ENCODE measurements around the gene SMIM45.
A peak's percentile ranks its signal among the peaks of the same experiment; 100 is the strongest.

Gene SMIM45

DNA sequence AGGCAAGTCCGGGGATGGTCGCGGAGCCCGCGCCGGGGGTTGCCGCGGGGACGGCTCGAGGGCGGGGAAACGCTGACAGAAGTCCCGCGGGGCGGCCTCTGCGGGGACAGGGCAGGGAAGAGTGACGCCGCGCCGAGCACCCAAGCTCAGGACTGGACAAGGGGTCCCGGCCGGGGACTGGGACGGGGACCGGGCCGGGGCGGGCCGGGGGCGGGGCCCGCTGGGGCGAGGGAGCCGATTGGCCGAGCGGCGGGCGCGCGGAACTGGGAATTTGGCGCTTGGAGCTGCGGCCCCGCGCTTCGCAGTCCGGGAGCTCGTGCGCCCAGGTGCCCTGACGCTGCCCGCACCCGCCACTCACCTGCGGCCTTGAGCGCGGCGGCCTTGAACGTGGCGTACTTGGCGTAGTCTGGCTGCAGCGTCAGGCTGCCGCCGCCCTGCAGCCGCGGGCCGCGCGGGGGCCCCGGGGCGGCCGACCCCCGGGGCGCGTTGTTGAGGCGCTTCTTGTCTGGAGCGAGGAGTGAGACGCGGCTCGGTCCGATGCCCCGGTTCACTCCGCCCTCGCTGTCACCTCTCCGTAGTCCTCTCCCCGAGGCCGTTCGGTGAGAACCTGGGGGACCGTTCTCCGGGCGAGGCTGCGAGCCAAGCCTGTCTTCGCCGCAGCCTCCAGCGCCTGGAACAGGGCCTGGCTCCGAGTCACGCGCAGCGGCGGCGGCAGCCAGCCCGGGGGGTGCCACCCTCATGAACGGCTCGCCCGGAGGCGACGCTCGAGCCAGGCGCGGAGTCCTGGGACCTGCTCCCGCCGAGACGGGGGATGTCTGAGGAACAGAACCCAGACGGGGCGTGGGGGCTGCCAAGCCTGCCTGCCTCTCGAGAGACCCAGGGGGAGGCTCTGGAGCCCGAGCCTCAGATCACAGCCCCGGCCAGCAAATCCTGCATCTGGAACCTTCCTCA lies 41.6 kb upstream of the SMIM45 start (continued):
- TF ChIP-seq, protein P1, sequence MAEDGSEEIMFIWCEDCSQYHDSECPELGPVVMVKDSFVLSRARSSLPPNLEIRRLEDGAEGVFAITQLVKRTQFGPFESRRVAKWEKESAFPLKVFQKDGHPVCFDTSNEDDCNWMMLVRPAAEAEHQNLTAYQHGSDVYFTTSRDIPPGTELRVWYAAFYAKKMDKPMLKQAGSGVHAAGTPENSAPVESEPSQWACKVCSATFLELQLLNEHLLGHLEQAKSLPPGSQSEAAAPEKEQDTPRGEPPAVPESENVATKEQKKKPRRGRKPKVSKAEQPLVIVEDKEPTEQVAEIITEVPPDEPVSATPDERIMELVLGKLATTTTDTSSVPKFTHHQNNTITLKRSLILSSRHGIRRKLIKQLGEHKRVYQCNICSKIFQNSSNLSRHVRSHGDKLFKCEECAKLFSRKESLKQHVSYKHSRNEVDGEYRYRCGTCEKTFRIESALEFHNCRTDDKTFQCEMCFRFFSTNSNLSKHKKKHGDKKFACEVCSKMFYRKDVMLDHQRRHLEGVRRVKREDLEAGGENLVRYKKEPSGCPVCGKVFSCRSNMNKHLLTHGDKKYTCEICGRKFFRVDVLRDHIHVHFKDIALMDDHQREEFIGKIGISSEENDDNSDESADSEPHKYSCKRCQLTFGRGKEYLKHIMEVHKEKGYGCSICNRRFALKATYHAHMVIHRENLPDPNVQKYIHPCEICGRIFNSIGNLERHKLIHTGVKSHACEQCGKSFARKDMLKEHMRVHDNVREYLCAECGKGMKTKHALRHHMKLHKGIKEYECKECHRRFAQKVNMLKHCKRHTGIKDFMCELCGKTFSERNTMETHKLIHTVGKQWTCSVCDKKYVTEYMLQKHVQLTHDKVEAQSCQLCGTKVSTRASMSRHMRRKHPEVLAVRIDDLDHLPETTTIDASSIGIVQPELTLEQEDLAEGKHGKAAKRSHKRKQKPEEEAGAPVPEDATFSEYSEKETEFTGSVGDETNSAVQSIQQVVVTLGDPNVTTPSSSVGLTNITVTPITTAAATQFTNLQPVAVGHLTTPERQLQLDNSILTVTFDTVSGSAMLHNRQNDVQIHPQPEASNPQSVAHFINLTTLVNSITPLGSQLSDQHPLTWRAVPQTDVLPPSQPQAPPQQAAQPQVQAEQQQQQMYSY (CRISPR knock-in tag; IDR thresholded peaks at IDR 0.05), result 0 out of 2 replicates have a peak, but pooled peaks have one; percentile 12
- TF ChIP-seq, protein P2, sequence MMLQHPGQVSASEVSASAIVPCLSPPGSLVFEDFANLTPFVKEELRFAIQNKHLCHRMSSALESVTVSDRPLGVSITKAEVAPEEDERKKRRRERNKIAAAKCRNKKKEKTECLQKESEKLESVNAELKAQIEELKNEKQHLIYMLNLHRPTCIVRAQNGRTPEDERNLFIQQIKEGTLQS (CRISPR knock-in tag; conservative IDR thresholded peaks at IDR 0.05), result no peak
- TF ChIP-seq, protein P3, sequence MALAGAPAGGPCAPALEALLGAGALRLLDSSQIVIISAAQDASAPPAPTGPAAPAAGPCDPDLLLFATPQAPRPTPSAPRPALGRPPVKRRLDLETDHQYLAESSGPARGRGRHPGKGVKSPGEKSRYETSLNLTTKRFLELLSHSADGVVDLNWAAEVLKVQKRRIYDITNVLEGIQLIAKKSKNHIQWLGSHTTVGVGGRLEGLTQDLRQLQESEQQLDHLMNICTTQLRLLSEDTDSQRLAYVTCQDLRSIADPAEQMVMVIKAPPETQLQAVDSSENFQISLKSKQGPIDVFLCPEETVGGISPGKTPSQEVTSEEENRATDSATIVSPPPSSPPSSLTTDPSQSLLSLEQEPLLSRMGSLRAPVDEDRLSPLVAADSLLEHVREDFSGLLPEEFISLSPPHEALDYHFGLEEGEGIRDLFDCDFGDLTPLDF (CRISPR knock-in tag; IDR thresholded peaks at IDR 0.05), result 0 out of 2 replicates have a peak, but pooled peaks have one; percentile 53
- no peak for TF ChIP-seq CREB1 (CRISPR knock-in tag; IDR thresholded peaks at IDR 0.05)
- no peak for TF ChIP-seq ZNF121 (CRISPR knock-in tag; IDR thresholded peaks at IDR 0.05)
- TF ChIP-seq, protein P4, sequence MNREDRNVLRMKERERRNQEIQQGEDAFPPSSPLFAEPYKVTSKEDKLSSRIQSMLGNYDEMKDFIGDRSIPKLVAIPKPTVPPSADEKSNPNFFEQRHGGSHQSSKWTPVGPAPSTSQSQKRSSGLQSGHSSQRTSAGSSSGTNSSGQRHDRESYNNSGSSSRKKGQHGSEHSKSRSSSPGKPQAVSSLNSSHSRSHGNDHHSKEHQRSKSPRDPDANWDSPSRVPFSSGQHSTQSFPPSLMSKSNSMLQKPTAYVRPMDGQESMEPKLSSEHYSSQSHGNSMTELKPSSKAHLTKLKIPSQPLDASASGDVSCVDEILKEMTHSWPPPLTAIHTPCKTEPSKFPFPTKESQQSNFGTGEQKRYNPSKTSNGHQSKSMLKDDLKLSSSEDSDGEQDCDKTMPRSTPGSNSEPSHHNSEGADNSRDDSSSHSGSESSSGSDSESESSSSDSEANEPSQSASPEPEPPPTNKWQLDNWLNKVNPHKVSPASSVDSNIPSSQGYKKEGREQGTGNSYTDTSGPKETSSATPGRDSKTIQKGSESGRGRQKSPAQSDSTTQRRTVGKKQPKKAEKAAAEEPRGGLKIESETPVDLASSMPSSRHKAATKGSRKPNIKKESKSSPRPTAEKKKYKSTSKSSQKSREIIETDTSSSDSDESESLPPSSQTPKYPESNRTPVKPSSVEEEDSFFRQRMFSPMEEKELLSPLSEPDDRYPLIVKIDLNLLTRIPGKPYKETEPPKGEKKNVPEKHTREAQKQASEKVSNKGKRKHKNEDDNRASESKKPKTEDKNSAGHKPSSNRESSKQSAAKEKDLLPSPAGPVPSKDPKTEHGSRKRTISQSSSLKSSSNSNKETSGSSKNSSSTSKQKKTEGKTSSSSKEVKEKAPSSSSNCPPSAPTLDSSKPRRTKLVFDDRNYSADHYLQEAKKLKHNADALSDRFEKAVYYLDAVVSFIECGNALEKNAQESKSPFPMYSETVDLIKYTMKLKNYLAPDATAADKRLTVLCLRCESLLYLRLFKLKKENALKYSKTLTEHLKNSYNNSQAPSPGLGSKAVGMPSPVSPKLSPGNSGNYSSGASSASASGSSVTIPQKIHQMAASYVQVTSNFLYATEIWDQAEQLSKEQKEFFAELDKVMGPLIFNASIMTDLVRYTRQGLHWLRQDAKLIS (CRISPR knock-in tag; IDR thresholded peaks at IDR 0.05; ENCODE audit: borderline replicate concordance), result no peak
- no peak for TF ChIP-seq NR1H2 (CRISPR knock-in tag; IDR thresholded peaks at IDR 0.05)
- TF ChIP-seq RELA (CRISPR knock-in tag; IDR thresholded peaks at IDR 0.05; ENCODE audit: borderline replicate concordance), result no peak
- TF ChIP-seq ATF1 (CRISPR knock-in tag; IDR thresholded peaks at IDR 0.05), result no peak
- TF ChIP-seq KAT7 (CRISPR knock-in tag; IDR thresholded peaks at IDR 0.05; ENCODE audit: borderline replicate concordance), result no peak
- TF ChIP-seq ZNF317 (CRISPR knock-in tag; IDR thresholded peaks at IDR 0.05; ENCODE audit: borderline replicate concordance, low read depth), result peak; percentile 59; the same call in 1 of the 2 replicates
- TF ChIP-seq, protein P5, sequence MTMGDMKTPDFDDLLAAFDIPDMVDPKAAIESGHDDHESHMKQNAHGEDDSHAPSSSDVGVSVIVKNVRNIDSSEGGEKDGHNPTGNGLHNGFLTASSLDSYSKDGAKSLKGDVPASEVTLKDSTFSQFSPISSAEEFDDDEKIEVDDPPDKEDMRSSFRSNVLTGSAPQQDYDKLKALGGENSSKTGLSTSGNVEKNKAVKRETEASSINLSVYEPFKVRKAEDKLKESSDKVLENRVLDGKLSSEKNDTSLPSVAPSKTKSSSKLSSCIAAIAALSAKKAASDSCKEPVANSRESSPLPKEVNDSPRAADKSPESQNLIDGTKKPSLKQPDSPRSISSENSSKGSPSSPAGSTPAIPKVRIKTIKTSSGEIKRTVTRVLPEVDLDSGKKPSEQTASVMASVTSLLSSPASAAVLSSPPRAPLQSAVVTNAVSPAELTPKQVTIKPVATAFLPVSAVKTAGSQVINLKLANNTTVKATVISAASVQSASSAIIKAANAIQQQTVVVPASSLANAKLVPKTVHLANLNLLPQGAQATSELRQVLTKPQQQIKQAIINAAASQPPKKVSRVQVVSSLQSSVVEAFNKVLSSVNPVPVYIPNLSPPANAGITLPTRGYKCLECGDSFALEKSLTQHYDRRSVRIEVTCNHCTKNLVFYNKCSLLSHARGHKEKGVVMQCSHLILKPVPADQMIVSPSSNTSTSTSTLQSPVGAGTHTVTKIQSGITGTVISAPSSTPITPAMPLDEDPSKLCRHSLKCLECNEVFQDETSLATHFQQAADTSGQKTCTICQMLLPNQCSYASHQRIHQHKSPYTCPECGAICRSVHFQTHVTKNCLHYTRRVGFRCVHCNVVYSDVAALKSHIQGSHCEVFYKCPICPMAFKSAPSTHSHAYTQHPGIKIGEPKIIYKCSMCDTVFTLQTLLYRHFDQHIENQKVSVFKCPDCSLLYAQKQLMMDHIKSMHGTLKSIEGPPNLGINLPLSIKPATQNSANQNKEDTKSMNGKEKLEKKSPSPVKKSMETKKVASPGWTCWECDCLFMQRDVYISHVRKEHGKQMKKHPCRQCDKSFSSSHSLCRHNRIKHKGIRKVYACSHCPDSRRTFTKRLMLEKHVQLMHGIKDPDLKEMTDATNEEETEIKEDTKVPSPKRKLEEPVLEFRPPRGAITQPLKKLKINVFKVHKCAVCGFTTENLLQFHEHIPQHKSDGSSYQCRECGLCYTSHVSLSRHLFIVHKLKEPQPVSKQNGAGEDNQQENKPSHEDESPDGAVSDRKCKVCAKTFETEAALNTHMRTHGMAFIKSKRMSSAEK (CRISPR knock-in tag; IDR thresholded peaks at IDR 0.05; ENCODE audit: borderline replicate concordance), result no peak
- no peak; the same call in 1 of the 2 replicates for TF ChIP-seq CREM (CRISPR knock-in tag; IDR thresholded peaks at IDR 0.05)
- TF ChIP-seq ZBTB21 (CRISPR knock-in tag; IDR thresholded peaks at IDR 0.05; ENCODE audit: borderline replicate concordance), result peak; percentile 52; the same call in 1 of the 2 replicates
- TF ChIP-seq, protein P6, sequence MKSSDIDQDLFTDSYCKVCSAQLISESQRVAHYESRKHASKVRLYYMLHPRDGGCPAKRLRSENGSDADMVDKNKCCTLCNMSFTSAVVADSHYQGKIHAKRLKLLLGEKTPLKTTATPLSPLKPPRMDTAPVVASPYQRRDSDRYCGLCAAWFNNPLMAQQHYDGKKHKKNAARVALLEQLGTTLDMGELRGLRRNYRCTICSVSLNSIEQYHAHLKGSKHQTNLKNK (CRISPR knock-in tag; IDR thresholded peaks at IDR 0.05), result no peak
- TF ChIP-seq, protein P7, sequence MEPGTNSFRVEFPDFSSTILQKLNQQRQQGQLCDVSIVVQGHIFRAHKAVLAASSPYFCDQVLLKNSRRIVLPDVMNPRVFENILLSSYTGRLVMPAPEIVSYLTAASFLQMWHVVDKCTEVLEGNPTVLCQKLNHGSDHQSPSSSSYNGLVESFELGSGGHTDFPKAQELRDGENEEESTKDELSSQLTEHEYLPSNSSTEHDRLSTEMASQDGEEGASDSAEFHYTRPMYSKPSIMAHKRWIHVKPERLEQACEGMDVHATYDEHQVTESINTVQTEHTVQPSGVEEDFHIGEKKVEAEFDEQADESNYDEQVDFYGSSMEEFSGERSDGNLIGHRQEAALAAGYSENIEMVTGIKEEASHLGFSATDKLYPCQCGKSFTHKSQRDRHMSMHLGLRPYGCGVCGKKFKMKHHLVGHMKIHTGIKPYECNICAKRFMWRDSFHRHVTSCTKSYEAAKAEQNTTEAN (CRISPR knock-in tag; IDR thresholded peaks at IDR 0.05), result 0 out of 2 replicates have a peak, but pooled peaks have one; percentile 62
- TF ChIP-seq SMAD3 (CRISPR knock-in tag; IDR thresholded peaks at IDR 0.05; ENCODE audit: borderline replicate concordance), result no peak
- TF ChIP-seq, protein P8, sequence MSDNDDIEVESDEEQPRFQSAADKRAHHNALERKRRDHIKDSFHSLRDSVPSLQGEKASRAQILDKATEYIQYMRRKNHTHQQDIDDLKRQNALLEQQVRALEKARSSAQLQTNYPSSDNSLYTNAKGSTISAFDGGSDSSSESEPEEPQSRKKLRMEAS (CRISPR knock-in tag; IDR thresholded peaks at IDR 0.05), result peak; percentile 87; the same call in 1 of the 2 replicates
- no peak; the same call in 1 of the 2 replicates for TF ChIP-seq ZNF138 (CRISPR knock-in tag; conservative IDR thresholded peaks at IDR 0.05)
- TF ChIP-seq PRRX2 (CRISPR knock-in tag; IDR thresholded peaks at IDR 0.05), result no peak
